Measurements from ENCODE around the gene KLHDC7A.

DNA sequence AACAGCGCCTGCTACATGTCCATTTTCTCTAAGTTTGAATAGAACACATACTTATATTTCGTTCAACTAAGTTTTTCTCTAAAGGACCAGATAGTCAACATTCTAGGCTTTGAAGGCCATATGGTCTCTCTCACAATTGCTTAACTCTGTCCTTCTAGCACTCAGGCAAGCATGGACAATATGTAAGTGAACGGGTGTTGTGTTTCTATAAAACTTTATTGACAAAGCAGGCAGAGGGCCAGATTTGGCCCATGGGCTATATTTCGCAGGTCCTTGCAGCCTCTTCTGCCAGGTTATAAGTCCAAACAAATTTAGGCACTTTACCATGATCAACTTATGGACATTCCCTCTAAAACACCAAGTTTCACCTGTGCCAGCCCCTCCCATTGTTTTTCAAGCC, 21.1 kb downstream of the KLHDC7A start:
- TF ChIP-seq, protein P1, sequence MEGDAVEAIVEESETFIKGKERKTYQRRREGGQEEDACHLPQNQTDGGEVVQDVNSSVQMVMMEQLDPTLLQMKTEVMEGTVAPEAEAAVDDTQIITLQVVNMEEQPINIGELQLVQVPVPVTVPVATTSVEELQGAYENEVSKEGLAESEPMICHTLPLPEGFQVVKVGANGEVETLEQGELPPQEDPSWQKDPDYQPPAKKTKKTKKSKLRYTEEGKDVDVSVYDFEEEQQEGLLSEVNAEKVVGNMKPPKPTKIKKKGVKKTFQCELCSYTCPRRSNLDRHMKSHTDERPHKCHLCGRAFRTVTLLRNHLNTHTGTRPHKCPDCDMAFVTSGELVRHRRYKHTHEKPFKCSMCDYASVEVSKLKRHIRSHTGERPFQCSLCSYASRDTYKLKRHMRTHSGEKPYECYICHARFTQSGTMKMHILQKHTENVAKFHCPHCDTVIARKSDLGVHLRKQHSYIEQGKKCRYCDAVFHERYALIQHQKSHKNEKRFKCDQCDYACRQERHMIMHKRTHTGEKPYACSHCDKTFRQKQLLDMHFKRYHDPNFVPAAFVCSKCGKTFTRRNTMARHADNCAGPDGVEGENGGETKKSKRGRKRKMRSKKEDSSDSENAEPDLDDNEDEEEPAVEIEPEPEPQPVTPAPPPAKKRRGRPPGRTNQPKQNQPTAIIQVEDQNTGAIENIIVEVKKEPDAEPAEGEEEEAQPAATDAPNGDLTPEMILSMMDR (IDR thresholded peaks at IDR 0.05): no peak
- TF ChIP-seq POLR2A (IDR thresholded peaks at IDR 0.05): no peak
